Measurements from ENCODE around the gene ANKRD53.

DNA sequence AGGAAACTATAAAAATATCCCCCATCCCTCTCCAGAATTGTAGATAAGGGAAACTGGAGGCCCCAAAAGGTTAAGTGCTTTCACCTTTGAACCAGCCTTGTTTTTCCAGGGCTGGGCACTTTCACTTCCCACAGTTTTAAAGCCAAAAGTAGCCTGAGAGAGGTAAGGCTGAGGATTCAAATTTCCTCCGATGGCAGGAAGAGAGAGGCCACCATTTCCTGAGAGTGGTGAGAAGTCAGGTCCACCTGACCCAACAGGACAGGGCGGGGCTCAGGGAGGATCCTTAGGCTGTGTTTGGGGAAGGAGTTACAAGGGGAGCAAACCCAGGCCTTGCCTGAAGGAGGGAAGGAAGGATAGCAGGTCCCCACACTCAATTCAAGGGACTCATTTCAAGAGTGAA, 20.9 kb downstream of the ANKRD53 start:
- TF ChIP-seq, protein P1, sequence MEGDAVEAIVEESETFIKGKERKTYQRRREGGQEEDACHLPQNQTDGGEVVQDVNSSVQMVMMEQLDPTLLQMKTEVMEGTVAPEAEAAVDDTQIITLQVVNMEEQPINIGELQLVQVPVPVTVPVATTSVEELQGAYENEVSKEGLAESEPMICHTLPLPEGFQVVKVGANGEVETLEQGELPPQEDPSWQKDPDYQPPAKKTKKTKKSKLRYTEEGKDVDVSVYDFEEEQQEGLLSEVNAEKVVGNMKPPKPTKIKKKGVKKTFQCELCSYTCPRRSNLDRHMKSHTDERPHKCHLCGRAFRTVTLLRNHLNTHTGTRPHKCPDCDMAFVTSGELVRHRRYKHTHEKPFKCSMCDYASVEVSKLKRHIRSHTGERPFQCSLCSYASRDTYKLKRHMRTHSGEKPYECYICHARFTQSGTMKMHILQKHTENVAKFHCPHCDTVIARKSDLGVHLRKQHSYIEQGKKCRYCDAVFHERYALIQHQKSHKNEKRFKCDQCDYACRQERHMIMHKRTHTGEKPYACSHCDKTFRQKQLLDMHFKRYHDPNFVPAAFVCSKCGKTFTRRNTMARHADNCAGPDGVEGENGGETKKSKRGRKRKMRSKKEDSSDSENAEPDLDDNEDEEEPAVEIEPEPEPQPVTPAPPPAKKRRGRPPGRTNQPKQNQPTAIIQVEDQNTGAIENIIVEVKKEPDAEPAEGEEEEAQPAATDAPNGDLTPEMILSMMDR (conservative IDR thresholded peaks at IDR 0.05 in 1 of 2, IDR thresholded peaks at IDR 0.05 in 1 of 2; ENCODE audit: extremely low read depth in 1 of 2, insufficient read depth in 1 of 2, low read depth in 1 of 2, low read length in 2 of 2) = no peak
- no peak for TF ChIP-seq EZH2 (IDR thresholded peaks at IDR 0.05; ENCODE audit: borderline replicate concordance, low read length)

Measured in mammary epithelial cell (primary cell).